GM18868 (cell line): Measurements from ENCODE around the gene KCNAB3.

Experiments used
- ATAC-seq: cut with Tn5 transposase; IDR thresholded peaks from one replicate; pipeline ENCODE4 v1.9.1; 2021; ENCODE audit warnings: mild to moderate bottlenecking, moderate library complexity; ENCODE audit not compliant: unreplicated experiment

Gene KCNAB3

GRCh38 chr17:7881276-7882054 is 48.2 kb downstream of the KCNAB3 start:
- no peak for ATAC-seq

GRCh38 chr17:7880076-7880868 is 49.4 kb downstream of the KCNAB3 start:
- no peak for ATAC-seq

DNA sequence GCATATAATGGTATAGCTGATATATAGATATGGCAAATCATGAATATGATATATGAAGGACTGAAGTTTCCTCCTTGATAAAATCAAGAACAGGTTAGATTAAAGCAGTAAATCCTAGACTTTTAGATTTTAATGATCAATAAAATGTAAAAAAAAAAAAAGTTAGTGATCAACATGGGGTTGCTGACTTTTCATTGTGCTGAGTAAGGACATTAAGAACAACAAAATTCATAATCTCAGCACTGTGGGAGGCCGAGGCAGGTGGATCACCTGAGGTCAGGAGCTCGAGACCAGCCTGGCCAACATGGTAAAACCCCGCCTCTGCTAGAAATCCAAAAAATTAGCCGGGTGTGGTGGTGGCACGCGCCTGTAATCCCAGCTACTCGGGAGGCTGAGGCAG is 51.4 kb downstream of the KCNAB3 start:
- no peak for ATAC-seq

- ATAC-seq: no peak
Measured at GRCh38 chr17:7875804-7876370, 53.8 kb downstream of the KCNAB3 start.

DNA sequence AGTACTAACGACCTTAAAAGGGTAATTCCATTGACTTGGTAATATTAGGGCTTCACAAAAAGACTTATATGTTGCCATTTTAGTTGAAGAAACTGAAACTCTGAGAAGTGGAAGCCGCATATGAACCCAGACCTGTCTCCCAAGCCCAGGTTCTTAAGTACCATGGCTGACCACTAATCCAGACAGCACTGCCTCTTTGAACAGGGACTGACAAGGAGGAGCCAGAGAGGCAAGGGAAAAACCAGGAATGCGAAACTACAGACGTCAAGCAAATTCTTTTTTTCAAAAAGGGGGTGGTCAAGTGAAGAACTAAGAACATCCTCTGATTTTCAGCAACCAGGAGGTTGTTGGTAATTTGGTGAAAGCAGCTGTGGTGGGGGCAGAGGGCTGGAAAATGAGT is 56.6 kb downstream of the KCNAB3 start:
- no peak for ATAC-seq
